ENCODE measurements around the gene PSMD5.

The PSMD5 gene

DNA sequence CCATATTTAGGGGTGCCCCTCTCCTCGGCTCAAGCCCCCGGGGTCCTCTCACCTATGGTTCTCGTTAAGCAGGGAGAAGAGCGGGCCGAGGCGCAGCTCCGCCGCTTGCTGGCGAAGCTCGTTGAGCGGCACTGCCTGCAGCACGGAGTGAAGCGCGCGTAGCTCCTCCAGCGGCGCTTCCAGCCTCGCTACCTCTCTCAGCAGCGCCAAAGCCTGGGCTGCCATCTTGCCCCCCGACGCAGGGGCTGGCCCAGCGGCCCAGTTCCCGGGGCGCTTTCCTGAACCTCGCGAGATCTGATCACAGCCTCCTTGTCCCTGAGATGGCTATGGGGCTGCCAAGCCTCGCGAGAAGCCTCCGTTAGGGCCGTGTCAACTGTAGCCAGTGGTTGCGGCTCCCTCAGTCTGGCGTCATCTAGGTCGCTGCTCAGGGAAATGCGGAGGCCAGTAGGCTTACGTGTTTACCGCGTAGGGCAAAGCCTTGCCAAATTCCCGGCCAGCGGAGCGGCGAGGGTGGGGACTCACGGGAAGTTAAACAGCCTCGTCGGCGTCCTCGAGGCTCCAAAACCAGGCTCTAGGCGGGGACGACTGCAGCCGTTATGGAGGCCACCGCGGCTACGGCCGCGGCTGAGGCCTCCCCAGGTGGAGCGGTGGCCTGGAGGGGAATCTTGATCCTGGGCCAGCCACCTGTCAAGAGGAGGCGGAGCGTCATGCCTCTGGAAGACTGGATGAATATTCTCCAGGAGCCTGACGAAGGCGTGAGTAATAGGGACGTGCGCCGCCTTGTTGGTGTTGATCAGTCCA is at the start of gene PSMD5:
Gene PSMD5 (minus strand): TSS at position 238 of the 801 bp plus-strand sequence. CDS start 13 bp downstream, at position 225.
- peaks cover 69% of the 10 kb centered on the region for H3K4me1 Mint-ChIP-seq
- H3K9me3 Mint-ChIP-seq = no peaks in the 10 kb centered on the region
- H3K4me3 Mint-ChIP-seq = peak within 1 kb of the TSS; percentile 99
- ATAC-seq (replicated peaks; ENCODE audit: extremely low read depth, poor library complexity, severe bottlenecking) = peak; percentile 97
- H3K36me3 Mint-ChIP-seq (ENCODE audit: insufficient read depth) = peaks cover 43% of the 10 kb centered on the region
- peak; percentile 86 to 96 for DNase-seq (ENCODE audit: low spot score in 2 of 2)
- H3K27me3 Mint-ChIP-seq = no peaks in the 10 kb centered on the region
- H3K27ac Mint-ChIP-seq (ENCODE audit: low read depth) = peak within 1 kb of the TSS; percentile 99

DNA sequence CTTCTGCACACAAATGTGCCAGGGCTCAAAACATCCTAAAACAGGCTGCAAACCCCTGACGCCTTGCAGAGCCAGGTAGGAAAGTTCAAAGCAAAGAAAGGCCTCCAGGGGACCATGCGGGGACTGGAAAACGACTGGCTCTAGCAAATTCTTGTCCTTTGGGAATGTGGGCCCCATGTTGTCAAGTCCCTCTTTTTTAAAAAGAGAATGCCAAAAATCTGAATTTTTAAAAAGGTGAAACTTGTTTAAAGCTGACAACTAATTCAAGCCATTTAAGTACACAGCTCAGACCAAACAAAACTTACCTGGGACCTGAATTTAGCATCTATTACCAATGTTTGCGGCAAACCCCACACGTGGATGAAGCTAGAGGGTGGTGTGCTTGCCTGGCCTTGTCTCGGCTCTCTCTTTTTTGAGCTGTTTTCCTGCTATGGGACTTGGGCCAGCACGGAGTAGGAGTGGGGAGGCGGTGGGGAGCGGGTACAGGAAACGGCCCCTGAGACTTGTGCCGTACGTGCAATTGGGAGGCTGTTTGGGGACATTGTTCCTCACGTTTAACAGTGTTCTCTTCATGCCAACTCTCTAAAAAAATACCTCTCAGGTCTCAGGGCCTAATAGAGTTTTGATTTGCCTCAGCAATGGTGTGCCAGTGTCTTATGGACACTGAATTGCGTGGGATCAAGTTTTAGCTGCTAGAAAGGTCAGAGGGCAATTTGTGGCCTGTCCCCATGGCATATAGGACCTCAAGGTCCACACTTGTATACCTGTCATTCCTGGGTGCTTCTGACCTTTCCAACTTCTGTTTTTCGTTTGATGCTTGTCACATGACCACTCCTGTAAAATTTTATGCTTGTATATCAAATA is 49.4 kb upstream of the PSMD5 start:
- Mint-ChIP-seq H3K27ac (ENCODE audit: low read depth) (peak overlapping the region; percentile 86), H3K9me3 (no peaks in the 10 kb centered on the region), H3K27me3 (no peaks in the 10 kb centered on the region), H3K36me3 (ENCODE audit: insufficient read depth) (peaks cover 10% of the 10 kb centered on the region), H3K4me1 (peaks cover 51% of the 10 kb centered on the region), H3K4me3 (peak overlapping the region; percentile 15)
- peak; percentile 34 for ATAC-seq (replicated peaks; ENCODE audit: extremely low read depth, poor library complexity, severe bottlenecking)
- DNase-seq (ENCODE audit: low spot score in 2 of 2) = no peak

DNA sequence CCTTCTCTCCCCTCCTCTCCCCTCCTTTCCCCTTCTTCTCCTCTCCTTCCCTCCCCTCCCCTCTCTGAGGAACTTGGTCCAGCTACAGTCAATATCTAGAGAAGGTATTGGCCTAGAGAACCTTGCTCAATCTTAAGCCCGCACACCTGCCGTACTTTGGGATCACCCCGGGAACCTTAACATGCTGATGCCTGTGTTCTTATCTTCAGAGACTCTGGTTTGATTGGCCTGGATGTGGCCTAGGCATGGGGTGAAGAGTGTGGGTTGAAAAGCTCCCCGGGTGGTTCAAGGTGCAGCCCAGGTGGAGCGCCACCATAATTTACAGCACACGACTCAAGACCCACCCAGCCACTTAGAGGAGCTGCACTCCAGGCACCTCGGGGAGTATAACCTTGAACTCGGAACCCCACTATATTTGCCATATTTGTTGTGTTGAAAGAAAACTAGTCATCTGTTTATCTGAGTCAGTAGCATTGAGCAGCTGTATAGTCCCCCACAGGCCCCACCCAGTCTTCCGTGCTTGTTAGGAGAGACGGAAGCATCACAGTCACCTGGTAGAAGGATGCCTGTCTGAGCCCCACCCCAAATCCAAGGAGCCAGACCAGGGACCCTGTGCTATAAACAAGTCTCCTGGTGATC is 48.6 kb upstream of the PSMD5 start:
- ATAC-seq (replicated peaks; ENCODE audit: extremely low read depth, poor library complexity, severe bottlenecking) = peak; percentile 50
- peaks cover 45% of the 10 kb centered on the region for H3K4me1 Mint-ChIP-seq
- no peaks in the 10 kb centered on the region for H3K9me3 Mint-ChIP-seq
- peak overlapping the region; percentile 86 for H3K27ac Mint-ChIP-seq (ENCODE audit: low read depth)
- no peak for DNase-seq (ENCODE audit: low spot score in 2 of 2)
- H3K36me3 Mint-ChIP-seq (ENCODE audit: insufficient read depth) = peaks cover 5% of the 10 kb centered on the region
- H3K27me3 Mint-ChIP-seq = no peaks in the 10 kb centered on the region
- peak overlapping the region; percentile 15 for H3K4me3 Mint-ChIP-seq

DNA sequence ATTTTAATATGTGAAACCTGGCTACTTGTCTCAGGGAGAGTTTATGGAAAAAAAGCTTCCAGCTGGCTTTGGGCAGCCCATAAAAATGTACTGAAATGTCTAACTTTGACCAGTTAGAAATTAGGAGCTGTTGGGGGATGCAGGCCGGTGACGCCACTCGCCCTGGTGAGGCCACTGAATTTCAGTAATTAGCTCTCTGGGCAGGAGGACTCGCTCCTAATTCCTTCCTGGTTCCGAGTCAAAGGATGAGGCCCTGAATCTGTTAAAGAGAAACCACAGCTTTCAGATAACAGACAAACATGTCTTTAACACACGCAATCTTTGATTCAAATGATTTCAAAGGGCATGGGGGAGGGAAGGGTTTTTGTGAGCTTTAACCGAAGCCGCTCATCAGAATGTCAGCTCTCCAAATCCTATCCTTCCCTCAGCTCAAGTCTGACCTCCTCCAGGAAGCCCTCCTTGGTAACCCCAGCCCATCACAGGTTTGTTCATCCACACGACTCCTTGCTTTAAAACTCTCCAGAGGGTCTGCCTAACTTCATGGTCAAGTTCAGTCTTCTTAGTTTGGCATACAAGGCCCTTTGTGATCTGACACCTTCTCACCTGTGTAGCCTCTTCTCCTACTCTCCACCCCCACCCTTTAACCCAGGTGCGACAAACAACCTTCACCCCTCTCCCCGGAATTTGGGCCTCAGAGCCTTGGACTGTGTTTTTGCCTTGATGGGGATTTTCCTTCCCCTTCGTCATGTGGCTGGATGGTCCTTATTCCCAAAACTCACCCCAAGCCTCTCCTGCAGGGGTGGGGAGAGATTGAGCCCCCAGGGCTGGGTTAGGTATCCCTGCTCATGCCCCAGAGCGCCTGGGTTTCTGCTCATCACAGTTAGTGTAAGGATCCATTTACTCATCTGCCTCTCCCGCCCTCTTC is 47.9 kb upstream of the PSMD5 start:
- no peaks in the 10 kb centered on the region for H3K9me3 Mint-ChIP-seq
- H3K27ac Mint-ChIP-seq (ENCODE audit: low read depth) = peak overlapping the region; percentile 86
- no peaks in the 10 kb centered on the region for H3K27me3 Mint-ChIP-seq
- peak in 1 of 2 donors; percentile 32 for DNase-seq (ENCODE audit: low spot score in 2 of 2)
- peak; percentile 62 for ATAC-seq (replicated peaks; ENCODE audit: extremely low read depth, poor library complexity, severe bottlenecking)
- H3K4me1 Mint-ChIP-seq = peaks cover 51% of the 10 kb centered on the region
- peaks cover 8% of the 10 kb centered on the region for H3K36me3 Mint-ChIP-seq (ENCODE audit: insufficient read depth)
- H3K4me3 Mint-ChIP-seq = peak overlapping the region; percentile 15

DNA sequence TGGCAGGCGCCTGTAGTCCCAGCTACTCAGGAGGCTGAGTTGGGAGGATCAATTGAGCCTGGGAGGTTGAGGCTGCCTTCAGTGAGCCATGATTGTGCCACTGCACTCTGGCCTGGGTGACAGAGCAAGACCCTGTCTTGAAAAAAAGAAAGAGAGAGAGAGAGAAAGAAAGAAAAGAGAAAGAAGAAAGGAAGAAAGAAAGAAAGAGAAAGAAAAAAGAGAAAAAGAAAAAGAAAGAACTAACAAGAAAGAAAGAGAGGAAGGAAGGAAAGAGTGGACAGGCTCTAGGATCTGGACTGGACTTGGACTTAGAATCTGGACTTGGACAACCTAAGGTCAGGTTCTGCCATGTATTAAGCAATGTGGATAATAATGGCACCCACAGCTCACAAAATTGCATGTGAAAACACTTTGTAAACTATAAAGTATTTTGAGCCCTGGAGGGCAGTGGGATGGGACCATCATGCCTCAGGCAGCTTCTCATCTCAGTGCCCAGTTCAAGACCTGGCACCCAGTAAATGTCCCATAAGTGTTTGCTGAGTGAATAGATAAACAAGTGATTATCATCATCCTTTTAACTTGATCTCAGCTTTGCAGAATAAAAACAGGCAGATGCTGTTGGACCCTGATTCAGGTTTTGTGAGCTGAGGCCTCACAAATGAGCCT is 47.0 kb upstream of the PSMD5 start:
- H3K4me3 Mint-ChIP-seq = peak overlapping the region; percentile 66
- no peak for DNase-seq (ENCODE audit: low spot score in 2 of 2)
- no peaks in the 10 kb centered on the region for H3K27me3 Mint-ChIP-seq
- H3K4me1 Mint-ChIP-seq = peaks cover 51% of the 10 kb centered on the region
- no peak for ATAC-seq (replicated peaks; ENCODE audit: extremely low read depth, poor library complexity, severe bottlenecking)
- no peaks in the 10 kb centered on the region for H3K9me3 Mint-ChIP-seq
- peaks cover 8% of the 10 kb centered on the region for H3K36me3 Mint-ChIP-seq (ENCODE audit: insufficient read depth)
- peak overlapping the region; percentile 86 for H3K27ac Mint-ChIP-seq (ENCODE audit: low read depth)

DNA sequence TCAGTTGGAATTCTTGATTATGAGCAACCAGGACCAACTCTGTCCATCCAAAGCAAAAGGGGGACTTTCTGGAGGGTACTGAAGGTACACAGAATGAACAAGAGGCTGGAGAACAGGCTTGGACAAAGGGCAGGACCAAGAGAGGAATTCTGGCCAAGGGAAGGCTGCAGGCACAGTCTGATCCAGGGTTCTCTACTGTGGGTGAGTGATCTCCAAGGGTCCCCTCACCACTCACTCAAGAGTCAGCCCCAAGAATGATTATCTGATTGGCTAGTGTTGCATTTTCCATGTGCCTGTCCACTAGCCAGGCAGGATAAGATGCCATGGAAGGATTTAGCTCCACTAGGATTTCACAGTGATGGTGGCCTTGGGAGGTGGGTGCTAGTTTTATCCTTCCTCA is 45.9 kb upstream of the PSMD5 start:
- H3K4me3 Mint-ChIP-seq = no peak overlapping the region
- H3K27ac Mint-ChIP-seq (ENCODE audit: low read depth) = peak overlapping the region; percentile 86

DNA sequence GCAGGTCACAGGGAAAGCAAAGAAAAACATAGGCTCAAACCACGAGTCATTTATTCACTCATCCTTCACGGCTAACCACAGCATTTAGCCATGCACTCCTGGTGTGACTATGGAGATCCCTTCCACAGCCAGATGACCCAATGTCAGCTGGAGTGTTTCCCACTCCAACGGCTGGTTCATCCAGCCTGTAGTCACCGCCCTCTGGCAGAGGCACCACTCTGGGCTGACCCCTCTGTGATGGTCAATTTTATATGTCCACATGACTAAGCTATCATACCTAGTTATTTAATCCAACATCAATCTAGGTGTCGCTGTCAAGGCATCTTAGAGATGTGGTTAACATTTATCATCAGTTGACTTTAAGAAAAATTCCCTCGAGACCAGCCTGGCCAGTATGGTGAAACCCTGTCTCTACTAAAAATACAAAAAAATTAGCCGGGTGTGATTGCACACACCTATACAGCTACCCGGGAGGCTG is 43.8 kb upstream of the PSMD5 start:
- peak overlapping the region; percentile 51 for H3K27ac Mint-ChIP-seq (ENCODE audit: low read depth)
- H3K27me3 Mint-ChIP-seq = no peaks in the 10 kb centered on the region
- H3K9me3 Mint-ChIP-seq = no peaks in the 10 kb centered on the region
- peaks cover 48% of the 10 kb centered on the region for H3K4me1 Mint-ChIP-seq
- DNase-seq (ENCODE audit: low spot score in 2 of 2) = no peak
- no peak for ATAC-seq (replicated peaks; ENCODE audit: extremely low read depth, poor library complexity, severe bottlenecking)
- H3K4me3 Mint-ChIP-seq = no peak overlapping the region
- peaks cover 6% of the 10 kb centered on the region for H3K36me3 Mint-ChIP-seq (ENCODE audit: insufficient read depth)

More for the DNA sequence above, 45.9 kb upstream of the PSMD5 start:
- Mint-ChIP-seq H3K9me3 (no peaks in the 10 kb centered on the region), H3K4me1 (peaks cover 55% of the 10 kb centered on the region), H3K36me3 (ENCODE audit: insufficient read depth) (peaks cover 7% of the 10 kb centered on the region), H3K27me3 (no peaks in the 10 kb centered on the region)
- DNase-seq (ENCODE audit: low spot score in 2 of 2) = no peak
- no peak for ATAC-seq (replicated peaks; ENCODE audit: extremely low read depth, poor library complexity, severe bottlenecking)

DNA sequence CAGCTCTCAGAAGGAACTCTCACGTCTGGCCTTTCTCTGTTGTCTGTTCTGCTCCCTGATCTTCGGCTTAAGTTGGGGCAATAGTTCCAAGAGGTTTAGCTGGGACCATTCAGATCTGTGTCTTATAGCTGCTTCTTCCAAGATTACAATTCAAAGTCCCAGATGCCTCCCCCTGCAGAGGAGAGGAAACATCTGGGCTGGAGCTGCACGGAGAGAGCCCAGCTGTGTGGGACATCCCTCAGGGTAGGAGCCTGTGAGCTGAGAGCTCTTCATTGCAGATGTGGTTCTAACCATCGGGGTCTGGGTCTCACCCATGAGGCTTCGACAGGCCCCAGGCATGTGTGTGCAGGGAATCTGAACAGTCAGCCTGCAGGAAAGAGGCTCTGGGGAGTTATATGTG is 43.2 kb upstream of the PSMD5 start:
- Mint-ChIP-seq H3K9me3 (no peaks in the 10 kb centered on the region), H3K36me3 (ENCODE audit: insufficient read depth) (peaks cover 6% of the 10 kb centered on the region), H3K4me3 (no peak overlapping the region), H3K4me1 (peaks cover 44% of the 10 kb centered on the region), H3K27ac (ENCODE audit: low read depth) (no peak overlapping the region), H3K27me3 (no peaks in the 10 kb centered on the region)
- ATAC-seq (replicated peaks; ENCODE audit: extremely low read depth, poor library complexity, severe bottlenecking) (no peak), DNase-seq (ENCODE audit: low spot score in 2 of 2) (no peak)

DNA sequence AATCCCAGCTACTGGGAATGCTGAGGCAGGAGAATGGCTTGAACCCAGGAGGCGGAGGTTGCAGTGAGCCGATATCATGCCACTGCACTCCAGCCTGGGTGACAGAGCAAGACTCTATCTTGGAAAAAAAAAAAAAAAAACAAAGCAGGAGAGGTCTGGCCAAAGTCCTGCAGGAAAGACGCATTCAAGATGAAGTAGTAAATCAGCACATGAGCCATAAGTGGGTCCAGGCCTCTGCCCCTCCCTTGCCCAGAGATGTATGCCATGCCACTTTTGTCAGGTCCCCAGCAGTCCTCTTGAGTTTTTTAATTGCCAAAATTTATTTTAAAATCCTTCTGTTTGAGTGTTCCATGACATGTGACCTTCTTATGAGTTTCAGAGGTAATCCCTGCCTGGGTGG is 42.7 kb upstream of the PSMD5 start:
- H3K27ac Mint-ChIP-seq (ENCODE audit: low read depth) = no peak overlapping the region
- ATAC-seq (replicated peaks; ENCODE audit: extremely low read depth, poor library complexity, severe bottlenecking) = no peak
- H3K4me1 Mint-ChIP-seq = peaks cover 42% of the 10 kb centered on the region

DNA sequence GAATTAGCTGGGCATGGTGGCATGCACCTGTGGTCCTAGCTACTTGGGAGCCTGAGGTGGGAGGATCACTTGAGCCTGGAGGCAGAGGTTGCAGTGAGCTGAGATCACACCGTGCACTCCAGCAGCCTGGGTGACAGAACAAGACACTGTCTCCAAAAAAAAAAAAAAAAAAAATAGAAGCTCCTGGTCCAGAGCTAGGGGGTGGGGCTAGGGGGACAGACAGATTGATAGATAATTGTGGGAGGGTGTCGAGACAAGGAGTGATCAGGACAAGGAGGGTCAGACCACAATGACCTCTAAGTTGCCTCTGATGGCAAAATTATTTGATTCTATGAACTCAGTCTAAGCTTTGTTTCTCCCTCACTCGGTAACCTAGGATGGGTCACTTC is 40.9 kb upstream of the PSMD5 start:
- H3K36me3 Mint-ChIP-seq (ENCODE audit: insufficient read depth) = peaks cover 9% of the 10 kb centered on the region
- H3K9me3 Mint-ChIP-seq = no peaks in the 10 kb centered on the region
- H3K4me1 Mint-ChIP-seq = peaks cover 44% of the 10 kb centered on the region
- H3K27me3 Mint-ChIP-seq = no peaks in the 10 kb centered on the region
- no peak for DNase-seq (ENCODE audit: low spot score in 2 of 2)
- no peak for ATAC-seq (replicated peaks; ENCODE audit: extremely low read depth, poor library complexity, severe bottlenecking)
- H3K27ac Mint-ChIP-seq (ENCODE audit: low read depth) = no peak overlapping the region
- no peak overlapping the region for H3K4me3 Mint-ChIP-seq

More for the DNA sequence above, 42.7 kb upstream of the PSMD5 start:
- no peaks in the 10 kb centered on the region for H3K27me3 Mint-ChIP-seq
- peaks cover 5% of the 10 kb centered on the region for H3K36me3 Mint-ChIP-seq (ENCODE audit: insufficient read depth)
- H3K4me3 Mint-ChIP-seq = no peak overlapping the region
- H3K9me3 Mint-ChIP-seq = no peaks in the 10 kb centered on the region
- no peak for DNase-seq (ENCODE audit: low spot score in 2 of 2)

DNA sequence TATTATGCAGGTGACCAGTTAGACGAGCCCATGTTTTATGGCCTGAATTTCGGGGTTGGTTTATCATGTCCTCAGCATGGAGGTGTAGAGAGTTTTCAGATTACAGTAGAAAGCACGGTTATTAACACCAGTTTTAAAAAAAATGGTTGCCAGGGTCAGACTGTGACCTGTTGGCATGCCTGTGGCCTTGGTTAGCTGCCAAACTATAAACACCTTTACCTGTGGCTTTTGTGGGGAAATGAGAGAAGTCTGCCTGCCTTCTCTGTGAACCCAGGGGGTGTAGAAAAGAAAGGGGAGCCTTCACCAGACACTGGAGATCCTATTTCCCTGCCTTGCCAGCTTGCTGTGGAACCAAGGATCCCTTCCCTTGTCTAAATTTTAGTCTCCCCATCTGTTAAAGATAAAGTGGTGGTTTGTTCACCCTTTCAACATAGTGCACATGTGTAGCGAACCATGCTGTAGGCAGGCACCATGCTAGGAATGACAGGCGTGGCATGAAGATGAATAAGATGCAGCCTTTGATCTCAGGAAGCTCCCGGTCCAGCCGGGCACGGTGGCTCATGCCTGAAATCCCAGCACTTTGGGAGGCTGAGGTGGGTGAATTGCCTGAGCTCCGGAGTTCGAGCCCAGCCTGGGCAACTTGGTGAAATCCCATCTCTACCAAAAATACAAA is 40.3 kb upstream of the PSMD5 start:
- H3K4me3 Mint-ChIP-seq = peak overlapping the region; percentile 18
- peak overlapping the region; percentile 38 for H3K27ac Mint-ChIP-seq (ENCODE audit: low read depth)
- no peaks in the 10 kb centered on the region for H3K9me3 Mint-ChIP-seq
- peaks cover 50% of the 10 kb centered on the region for H3K4me1 Mint-ChIP-seq
- no peaks in the 10 kb centered on the region for H3K27me3 Mint-ChIP-seq
- peaks cover 9% of the 10 kb centered on the region for H3K36me3 Mint-ChIP-seq (ENCODE audit: insufficient read depth)
- ATAC-seq (replicated peaks; ENCODE audit: extremely low read depth, poor library complexity, severe bottlenecking) = peak; percentile 44
- DNase-seq (ENCODE audit: low spot score in 2 of 2) = no peak

All from central memory CD8-positive, alpha-beta T cell (primary cell).